PC-9 (cell line): ENCODE measurements around the gene DLGAP4.

Experiments
- CTCF ChIP-seq: fragments of 200-600 bp; sonication (generic); conservative IDR thresholded peaks from 2 replicates; pipeline ENCODE4 v1.6.1; 2017; ENCODE audit warnings: mixed run types, antibody characterized with exemption, mild to moderate bottlenecking, moderate library complexity
- EZH2 ChIP-seq: fragments of 200-600 bp; sonication (generic); IDR thresholded peaks from 2 replicates; pipeline ENCODE4 v1.8.0; 2017; ENCODE audit warnings: antibody characterized with exemption, low read depth

- TF ChIP-seq CTCF: no peak
- TF ChIP-seq EZH2: no peak
These were observed 101.1 kb downstream of the DLGAP4 start for GRCh38 chr20:36407199-36407733.
